Measurements from ENCODE around the gene FCN1.

The FCN1 gene

DNA sequence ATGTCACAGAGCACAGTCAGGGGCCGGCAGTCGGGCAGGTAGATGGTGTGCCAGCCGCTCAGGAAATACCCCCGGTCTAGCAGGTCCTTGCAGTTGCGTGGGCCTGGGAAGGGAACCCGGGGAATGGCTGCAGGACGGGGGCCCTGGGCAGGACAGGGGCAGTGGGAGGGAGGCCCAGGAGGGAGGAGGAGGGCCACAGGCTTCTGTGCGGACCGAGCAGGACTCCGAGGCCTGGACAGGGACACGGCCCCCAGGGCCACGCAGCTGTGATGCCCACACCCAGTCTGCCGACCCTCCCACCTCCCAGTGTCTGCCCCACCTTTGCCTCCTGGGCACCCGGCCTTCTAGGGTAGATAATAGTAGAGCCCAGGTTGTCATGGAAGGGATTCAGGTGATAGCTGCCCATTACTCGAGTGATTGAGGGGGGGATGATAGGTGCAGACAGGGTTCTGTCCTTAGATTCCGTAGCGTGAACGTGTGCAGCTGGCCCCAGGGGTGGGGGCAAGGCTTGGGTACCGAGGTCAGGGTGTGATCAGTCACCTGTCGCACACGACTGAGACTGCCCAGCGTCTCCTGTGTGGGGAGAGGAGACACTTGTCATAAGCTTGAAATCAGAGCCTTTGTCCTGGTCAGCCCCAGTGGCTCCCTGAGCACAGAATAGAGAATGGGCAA is 4.5 kb downstream of the FCN1 start:
- DNase-seq, result no peak

DNA sequence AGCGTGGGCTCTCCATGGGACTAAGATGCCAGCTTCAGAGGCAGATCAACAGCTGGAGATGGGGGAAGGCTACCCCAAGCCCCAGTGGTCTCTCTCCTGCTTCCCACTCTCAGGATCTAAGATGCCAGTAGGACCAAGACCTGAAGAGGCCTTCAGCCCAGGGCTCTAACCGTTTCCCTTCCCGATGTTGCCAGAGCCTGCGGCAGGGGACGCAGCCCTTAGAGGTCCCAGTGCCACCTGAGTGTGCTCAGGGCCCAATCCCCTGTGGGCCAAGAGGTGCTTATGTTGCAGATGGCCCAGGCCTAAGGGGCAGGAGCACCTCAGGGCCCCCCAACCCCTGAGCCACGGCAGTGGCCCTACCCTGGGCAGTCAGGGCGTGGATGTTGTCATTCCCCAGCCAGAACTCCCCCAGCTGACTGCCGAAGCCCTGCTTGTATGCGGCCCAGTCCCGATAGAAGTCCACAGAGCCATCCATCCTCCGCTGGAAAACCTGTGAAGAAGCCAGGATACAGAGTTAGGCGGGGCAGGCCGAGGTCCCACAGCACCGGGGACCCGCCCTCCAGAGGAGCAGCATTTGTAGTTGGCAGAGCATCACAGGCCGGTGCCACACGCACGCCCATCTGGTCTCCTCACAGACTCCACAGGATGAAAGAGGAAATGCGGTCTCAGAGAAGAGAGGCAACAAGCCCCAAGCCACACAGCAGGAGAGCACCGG is 5.4 kb downstream of the FCN1 start:
- no peak for DNase-seq

DNA sequence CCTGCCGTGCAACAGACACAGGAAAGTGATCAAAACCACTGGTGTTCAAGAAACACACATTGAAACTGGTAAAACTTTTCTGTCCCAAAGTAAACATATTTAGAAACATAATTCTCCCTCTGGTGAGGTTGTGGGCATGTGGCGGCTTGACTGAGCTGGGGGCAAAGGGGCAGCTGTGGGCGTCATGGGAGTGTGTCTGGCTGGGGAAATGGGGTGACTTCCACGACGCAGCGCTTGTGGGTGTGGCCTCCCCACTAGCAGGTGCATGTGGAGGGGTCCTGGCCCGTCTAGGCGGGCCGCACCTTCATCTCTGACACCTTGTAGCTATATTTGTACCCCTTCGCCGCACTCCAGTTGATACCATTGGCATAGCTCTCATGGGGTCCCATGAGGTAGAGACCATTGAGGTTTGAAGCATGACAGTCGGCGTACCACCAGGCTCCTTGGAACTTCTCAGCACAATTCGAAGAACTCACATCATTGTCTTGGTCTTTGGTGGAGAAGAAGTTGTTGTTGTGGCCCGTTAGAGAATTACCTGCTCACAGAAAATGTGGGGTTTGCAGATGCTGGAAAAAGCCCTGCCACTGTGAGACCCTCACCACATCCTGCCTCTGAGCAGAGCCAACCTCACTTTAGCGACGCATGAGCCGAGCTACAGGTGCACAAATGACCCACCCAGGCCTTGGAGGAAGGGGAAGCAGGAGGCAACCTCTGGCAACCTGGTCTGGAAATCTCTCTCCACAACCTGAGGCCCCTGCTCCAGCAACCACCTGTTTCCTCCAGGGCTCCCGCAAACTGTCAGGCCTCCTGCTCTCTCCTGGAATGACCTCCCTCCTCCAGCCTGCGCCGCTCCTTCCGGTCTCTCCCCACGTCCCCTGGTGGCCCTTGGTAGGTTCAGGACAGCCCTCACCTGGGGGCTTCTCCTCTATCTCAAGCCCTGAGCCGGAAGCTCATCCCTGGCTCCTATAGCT is 7.9 kb downstream of the FCN1 start:
- no peak for DNase-seq

DNA sequence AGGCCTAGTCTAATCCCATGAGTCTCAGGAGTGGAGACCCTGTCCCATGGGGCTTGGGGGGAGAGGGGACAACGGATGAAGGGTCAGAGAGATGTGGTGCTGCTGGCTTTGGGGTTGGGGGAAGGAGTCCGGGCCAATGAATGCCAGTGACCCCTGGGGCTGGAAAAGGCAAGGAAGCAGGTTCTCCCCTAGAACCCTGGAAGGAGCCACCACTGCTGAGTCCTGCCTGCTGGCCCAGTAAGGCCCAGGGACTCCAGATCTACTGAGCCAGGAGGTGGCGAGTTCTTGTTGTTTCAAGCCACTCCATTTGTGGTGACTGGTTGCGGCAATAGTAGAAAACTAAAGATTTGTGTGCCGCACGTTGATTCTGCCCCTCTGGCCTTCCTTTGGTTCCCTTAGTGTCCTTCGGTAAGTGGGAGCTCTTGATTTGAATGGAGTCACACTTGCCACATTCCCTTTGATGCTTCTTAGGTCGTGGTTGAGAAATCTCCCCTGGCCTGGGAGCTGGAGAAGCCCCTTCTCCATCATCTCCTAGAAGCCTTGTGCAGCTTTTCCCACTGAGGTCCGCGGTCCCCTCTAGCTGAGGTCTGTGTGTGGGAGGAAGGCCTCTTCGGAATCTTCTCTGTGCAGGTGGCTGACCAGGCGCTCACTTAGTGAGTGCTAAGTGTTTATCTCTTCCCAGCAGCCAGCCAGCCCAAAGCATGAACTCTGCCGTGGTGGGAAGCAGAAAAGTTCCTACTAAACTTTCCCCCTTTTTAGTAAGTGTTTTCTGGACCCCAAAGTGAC is 9.0 kb downstream of the FCN1 start:
- no peak for DNase-seq

DNA sequence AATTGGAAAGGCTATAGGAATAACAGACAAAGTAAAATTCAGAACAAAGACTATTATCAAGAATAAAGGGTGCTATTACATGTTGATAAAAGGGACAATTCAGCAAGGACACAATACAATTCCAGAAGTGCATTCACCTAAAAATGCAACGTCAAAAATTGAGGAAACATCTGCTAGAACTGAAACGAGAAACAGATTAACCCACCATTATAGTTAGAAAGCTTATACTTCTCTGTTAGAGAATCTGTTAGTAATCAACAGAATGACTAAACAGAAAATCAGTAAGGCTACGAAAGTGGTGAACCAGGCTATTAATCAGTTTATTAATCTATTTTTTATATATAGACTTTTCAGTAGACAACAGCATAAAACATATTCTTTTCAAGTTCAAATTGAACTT is 14.8 kb downstream of the FCN1 start:
- peak; percentile 26 for DNase-seq

DNA sequence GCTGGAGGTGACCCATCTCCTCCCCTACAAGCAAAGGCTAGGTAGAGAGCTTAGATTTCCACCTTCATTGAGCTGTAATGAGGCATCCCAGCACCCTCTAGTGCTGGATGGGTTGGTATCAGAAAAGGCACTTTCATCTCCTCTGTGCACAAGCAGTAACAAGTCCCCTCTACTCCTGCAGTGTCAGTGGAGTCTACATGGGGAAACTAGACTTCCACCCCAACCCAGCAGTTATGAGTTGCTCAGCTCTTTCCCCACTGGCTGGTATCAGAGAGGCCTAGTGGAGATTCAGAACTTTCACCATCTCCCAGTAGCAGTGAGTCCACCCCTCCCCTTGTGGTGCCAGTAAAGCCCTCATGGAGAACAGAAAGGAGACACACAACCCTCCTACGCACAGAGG is 17.9 kb downstream of the FCN1 start:
- DNase-seq, result no peak

DNA sequence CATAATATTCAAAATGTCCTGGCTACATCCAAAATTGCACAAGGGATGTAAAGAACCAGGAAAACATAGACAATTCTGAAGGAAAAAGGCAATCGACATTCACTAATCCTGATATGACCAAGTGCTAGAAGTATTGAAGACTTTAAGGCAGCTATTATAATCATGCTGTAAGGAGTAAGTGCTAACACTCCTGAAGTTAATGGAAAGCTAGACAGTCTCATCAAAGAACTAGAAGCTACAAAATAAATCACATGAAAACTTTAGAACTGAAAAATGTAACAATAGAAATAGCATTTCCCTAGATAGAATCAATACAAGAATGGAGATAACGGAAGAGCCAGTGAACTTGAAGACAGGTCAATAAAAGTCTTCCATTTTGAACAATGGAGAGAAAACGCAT is 18.5 kb downstream of the FCN1 start:
- no peak for DNase-seq

DNA sequence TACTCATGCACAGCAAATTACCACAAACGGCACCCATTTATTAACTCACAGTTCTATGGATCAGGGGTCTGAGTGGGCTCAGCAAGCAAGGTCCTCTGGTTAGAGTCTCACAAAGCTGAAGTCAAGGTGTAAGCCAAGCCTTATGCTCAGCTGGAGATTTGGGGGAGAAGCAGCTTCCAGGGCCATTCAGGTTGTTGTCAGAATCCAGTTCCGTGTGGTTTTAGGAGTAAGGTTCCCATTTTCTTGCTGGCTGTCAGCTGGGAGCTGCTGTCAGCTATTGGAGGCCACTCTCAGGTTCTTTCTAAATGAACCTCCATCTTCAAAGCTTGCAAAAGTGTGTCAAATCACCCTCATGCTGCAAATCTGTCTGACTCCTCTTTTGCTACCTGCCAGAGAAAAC is 19.4 kb downstream of the FCN1 start:
- DNase-seq, result no peak

DNA sequence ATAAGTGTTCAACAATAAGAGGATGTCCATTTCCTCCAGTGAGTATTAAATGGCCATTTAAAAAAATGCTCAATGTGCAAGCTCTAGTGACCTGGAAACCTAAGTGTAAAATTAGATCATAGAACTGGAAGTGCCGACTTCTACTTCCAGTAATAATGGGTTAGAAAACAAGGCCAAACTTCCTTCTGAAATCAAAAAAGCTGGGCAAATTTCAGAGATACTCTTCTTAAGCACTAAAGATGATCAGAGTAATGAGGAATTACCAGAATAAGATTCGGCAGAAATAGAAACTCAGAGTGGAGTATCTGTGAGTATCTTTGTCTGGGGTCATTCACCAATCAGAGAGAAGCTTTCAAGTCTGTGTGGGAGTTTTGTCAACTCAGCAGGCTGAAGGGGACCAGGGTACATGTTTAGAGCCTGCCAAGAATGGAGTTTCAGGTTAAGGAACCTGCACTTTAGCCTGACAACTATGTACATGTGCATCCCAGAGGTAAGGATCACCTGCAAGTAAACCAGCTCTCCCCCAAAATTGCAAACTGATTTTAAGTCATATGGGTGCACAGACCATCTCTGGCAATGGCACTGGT is 20.0 kb downstream of the FCN1 start:
- no peak for DNase-seq

DNA sequence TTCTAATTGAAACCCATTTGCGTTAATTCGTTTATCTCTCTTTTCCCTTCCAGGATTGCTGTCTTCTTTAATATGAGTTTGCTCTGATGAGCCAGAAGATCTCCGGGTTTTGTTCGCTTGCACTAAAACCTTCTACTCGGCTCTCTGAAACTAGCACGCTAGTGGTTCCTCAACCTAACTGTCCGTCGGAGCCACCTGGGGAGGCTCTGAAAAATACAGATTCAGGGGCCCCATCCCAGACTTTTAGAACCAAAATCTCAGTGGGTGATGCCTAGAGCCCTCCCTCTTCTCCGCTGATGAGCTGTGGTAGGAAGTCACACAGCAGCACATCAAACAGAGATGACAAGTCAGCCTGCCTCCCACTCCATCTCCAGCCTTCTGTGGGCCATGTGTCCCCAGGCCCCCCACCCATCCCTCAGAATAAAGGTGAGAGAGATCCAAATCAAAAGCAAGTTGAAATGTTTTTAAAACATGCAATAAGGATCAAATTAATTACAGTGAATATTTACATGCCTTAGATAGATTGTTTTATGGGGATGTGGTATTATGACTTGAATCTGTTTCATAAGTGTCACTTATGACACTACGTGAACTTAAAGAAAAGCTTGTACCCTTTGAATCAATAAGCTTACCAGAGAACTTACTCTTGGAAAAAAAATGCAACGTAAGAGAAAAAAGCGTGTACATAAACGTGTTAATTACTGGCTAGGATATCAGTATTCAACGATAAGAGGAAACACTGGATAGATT is 20.7 kb downstream of the FCN1 start:
- DNase-seq, result no peak

DNA sequence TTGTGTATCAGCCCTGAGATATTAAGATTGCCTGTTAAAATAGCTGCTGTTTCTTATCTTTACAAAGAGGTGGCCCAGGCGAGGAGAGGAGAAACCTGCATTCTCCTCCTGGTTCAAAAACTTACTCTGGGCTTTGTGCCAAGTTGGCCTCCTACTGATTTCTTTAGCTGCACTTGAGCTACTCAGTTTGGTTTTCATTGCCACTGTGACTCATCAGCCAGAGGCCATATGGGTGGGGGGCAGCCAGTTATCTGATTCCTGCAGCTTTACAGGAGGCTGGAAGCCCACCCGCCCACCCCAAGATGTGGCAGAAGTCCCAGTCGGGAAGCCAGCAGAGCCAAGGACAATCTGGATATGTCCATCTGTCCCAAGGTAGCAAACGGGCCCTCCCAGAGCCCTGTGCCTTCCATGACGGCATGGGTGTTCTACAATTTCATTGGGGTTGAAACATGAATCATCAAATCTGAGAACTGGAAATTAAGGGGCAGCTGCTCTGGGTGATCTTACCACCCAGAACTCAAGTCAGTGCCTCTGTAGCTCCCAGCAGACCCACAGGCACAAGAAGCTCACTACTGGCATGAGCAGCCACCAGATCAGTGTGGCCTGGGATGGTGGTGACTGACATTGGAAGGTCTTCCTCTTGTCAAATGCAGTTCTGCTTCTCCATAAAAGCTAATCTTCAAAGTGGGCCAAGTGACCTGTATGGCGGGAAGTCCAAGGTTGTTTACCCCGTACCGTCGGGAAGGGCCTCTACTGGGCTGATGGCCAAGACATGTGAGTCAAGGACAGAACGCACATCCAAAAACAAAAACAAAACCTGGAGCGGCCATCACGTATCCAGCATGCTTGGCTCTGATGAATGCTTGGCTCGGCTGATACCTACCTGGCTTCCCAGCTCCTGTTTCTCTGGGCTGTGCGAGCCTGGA is 21.5 kb downstream of the FCN1 start:
- peak; percentile 20 for DNase-seq

DNA sequence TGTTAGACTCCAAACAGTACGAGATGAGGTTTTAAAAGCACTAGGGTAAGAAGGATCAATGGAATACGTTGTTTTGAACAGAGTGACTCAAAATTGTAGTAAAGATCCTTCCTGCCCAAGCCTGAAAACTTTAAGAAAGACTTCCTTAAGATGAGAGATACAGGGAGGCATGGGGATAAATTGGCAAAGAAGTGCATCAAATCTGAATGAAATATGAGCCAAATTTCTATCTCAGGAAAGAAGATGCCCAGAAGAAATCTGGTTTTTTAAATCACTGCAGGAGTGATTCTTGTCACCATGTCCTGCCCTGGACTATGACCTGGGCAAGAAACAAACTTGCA is 22.2 kb downstream of the FCN1 start:
- no peak for DNase-seq

DNA sequence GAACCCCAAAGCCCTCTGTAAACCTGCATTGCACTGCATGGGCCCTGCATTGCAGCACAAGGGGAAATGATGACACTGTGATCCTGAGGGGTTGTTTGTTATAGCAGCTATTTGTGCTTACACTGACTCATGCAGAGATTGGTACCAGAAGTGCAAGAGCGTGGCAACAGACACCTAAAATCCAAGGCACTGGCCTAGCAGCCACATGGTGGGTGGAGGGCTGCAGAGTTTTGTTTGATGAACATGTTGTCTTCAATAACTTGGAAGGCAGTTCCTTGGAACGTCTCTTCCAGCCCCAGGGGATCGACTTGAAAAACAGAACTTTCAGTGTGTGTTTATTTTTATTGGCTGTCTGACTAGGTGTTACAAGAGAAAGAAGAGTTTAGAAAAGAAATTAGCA is 22.6 kb downstream of the FCN1 start:
- no peak for DNase-seq

DNA sequence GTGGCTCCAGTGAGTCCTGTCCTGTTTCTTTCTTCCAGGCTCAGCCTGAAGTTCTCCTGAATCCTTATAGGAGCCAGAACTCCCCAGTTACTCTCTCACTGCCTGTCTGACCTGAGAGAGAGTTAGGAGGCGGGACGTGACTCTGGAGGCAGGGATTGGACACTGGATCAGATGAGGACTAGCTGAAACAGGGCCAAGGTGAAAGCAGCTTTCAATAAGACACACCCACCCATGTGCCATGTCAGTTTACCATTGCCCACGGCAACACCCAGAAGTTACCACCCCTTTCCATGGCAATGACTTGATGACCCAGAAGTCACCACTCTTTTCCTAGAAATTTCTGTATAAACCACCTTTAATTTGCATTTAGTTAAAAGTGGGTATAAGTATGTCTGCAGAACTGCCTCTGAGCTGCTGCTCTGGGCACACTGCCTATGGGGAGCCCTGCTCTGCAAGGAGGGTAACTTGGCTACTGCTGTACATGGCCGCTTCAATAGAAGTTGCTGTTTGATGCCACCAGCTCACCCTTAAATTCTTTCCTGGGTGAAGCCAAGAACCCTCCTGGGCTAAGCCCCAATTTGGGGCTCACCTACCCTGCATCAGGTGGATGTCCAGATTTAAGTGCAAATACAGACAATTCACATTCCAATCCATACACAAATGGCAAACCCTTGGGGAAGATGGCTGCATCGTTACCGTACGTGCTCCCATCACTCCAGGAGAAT is 23.4 kb downstream of the FCN1 start:
- no peak for DNase-seq

DNA sequence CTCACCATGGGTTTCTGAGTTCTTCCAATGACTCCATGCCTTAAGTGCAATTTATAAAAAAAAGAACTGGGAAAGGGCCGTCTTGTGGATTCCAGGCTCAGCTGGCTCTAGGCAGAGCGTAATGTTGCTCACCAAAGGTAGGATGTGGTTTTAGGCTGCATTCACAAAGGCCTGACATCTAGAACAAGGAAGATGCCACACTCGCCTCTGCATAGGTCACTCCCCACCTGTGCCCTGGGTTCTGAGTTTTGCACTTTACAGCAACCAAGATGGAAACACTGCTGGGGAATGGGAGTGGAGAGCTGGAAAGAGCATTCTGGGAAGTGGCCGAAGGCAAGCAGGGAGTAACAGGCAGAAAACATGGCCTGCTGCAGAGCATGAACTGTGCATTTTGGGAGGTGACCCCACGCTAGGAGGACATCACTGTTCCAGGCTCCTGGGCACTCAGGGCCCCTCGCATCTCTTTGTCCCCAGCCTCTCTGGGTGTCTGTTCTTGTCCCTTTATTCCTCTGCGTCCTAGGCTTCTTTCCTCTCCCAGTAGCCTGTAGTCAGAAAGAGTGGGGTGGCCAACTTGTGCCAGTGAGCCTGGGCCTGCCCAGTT is 24.8 kb downstream of the FCN1 start:
- no peak for DNase-seq

DNA sequence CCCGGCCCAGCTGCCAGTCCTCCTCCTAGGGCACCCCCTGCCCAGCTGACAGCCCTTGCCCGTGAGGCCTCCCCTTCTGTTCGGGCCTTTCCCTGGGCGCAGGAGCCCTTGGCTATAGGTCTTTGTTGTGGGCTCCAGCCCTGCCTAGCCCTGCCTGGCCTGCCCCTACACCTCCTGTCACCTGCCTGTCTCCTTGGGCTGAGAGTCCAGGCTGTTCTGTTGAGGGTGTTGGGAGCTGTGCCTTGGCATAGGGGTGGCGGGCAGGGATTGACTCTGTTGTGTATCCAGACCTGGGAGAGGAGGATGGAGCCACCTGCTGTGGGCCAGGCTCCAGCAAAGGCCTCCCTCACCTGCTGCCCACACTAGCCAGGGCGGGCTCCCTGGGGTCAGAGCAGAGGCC is 25.5 kb downstream of the FCN1 start:
- DNase-seq, result no peak

DNA sequence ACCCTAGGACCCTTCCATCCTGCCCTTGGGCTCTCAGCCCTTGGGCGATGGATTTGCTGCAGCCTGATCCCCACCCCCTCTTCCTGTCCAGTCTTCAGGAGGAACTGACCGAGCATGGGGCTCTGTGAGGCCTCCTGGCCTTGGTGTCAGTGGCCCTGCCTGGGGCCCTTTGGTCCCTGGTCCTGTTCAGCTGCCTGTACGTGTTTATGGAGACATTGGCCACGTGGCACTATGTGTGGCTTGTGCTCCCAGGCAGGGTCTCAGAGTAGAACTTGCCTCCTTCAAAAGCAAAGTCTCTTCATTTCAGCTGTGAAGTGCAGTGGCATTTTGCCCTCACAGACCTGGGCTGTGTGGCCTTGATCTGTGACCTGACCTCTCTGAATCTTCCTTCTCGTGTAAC is 26.0 kb downstream of the FCN1 start:
- no peak for DNase-seq

DNA sequence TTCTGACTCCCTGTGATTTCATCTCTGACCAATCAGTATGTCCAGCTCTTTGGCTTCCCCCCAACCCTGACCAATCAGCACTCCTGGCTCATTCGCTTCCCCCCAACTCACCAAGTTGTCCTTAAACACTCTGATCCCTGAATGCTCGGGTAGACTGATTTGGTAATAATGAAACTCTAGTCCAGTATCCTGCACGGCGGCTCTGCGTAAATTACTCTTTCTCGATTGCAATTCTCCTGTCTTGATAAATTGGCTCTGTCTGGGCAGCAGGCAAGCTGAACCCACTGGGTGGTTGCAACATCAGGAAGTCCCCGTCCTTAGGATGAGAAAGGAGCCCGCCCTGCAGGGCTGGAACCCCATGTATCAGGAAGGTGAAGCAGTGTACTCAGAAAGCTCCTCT is 26.7 kb downstream of the FCN1 start:
- DNase-seq, result no peak

DNA sequence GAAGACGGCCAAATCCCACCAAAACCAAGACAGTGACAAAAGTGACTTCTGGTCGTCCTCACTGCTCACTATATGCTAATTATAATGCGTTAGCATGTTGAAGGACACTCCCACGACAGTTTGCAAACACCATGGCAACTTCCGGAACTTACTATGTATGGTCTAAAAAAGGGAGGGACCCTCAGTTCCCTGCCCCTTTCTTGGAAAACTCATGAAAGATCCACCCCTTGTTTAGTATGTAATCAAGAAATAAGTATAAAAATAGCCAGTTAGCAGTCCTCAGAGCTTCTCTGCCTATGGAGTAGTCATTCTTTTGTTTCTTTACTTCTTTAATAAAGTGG is 27.6 kb downstream of the FCN1 start:
- no peak for DNase-seq
